OCI-LY1 (cell line): ENCODE results near the gene ROBO1.

Experiments used
- H2AFZ ChIP-seq: fragments of 200-600 bp; sonication (generic), shearing (Covaris generic); 2 replicates; pipeline ENCODE4 v1.6.0; 2014; ENCODE audit warnings: antibody characterized with exemption, mild to moderate bottlenecking, low read length
- H3F3A ChIP-seq: fragments of 200-600 bp; sonication (generic), shearing (Covaris generic); 2 replicates; pipeline ENCODE4 v1.6.0; 2014; ENCODE audit warnings: mild to moderate bottlenecking, antibody characterized with exemption, low read length, moderate library complexity; ENCODE audit not compliant: insufficient read depth
- H3K27ac ChIP-seq: fragments of 200-600 bp; sonication (generic); 2 replicates; pipeline ENCODE4 v1.5.1; 2014; ENCODE audit warnings: low read length, mixed run types, mild to moderate bottlenecking, low read depth; ENCODE audit not compliant: poor library complexity, severe bottlenecking
- H3K27me3 ChIP-seq: fragments of 200-600 bp; sonication (generic); 2 replicates; pipeline ENCODE4 v1.6.0; 2014; ENCODE audit warnings: antibody characterized with exemption, mild to moderate bottlenecking, low read length, moderate library complexity; ENCODE audit not compliant: insufficient read depth
- H3K36me3 ChIP-seq: fragments of 200-600 bp; sonication (generic); 2 replicates; pipeline ENCODE4 v1.6.1; 2014; ENCODE audit warnings: mild to moderate bottlenecking, antibody characterized with exemption, low read length, moderate library complexity, mixed read lengths; ENCODE audit not compliant: insufficient read depth
- H3K4me1 ChIP-seq: fragments of 200-600 bp; sonication (generic); 2 replicates; pipeline ENCODE4 v1.5.1; 2014; ENCODE audit warnings: mild to moderate bottlenecking, low read length, moderate library complexity; ENCODE audit not compliant: insufficient read depth, severe bottlenecking
- H3K4me2 ChIP-seq: fragments of 200-600 bp; sonication (generic), shearing (Covaris generic); 2 replicates; pipeline ENCODE4 v1.6.1; 2014; ENCODE audit warnings: low read length
- H3K4me3 ChIP-seq: fragments of 200-600 bp; sonication (generic); 2 replicates; pipeline ENCODE4 v1.5.1; 2014; ENCODE audit warnings: low read length, low read depth, mild to moderate bottlenecking, mixed read lengths; ENCODE audit not compliant: poor library complexity, severe bottlenecking
- H3K79me2 ChIP-seq: fragments of 200-600 bp; shearing (Covaris generic); 2 replicates; pipeline ENCODE4 v1.6.1; 2016; ENCODE audit warnings: mixed run types, low read length, mixed read lengths; ENCODE audit not compliant: insufficient read depth
- H3K9ac ChIP-seq: fragments of 200-600 bp; sonication (generic), shearing (Covaris generic); 2 replicates; pipeline ENCODE4 v1.6.1; 2014; ENCODE audit warnings: mild to moderate bottlenecking, low read length, mixed read lengths
- H3K9me2 ChIP-seq: fragments of 200-600 bp; sonication (generic), shearing (Covaris generic); 2 replicates; pipeline ENCODE4 v1.6.1; 2014; ENCODE audit warnings: low read depth, mild to moderate bottlenecking, low read length, mixed read lengths
- H3K9me3 ChIP-seq: fragments of 200-600 bp; shearing (Covaris generic); 2 replicates; pipeline ENCODE4 v1.6.1; 2014; ENCODE audit warnings: low read length, mixed read lengths
- H4K20me1 ChIP-seq: fragments of 200-600 bp; sonication (generic), shearing (Covaris generic); 2 replicates; pipeline ENCODE4 v1.6.0; 2016; ENCODE audit warnings: mild to moderate bottlenecking, low read length; ENCODE audit not compliant: insufficient read depth
- EZH2 ChIP-seq: fragments of 200-600 bp; sonication (generic), shearing (Covaris generic); IDR thresholded peaks from 2 replicates; pipeline ENCODE4 v1.8.0; 2017; ENCODE audit warnings: borderline replicate concordance, mixed run types, mild to moderate bottlenecking, antibody characterized with exemption, low read length, moderate library complexity, mixed read lengths
- TF ChIP-seq, protein P1 (sequence below): fragments of 200-600 bp; sonication (generic), shearing (Covaris generic); IDR thresholded peaks from 2 replicates; pipeline ENCODE4 v1.5.1; 2017; ENCODE audit warnings: mild to moderate bottlenecking, antibody characterized with exemption, low read length, moderate library complexity, mixed read lengths

Gene ROBO1

DNA sequence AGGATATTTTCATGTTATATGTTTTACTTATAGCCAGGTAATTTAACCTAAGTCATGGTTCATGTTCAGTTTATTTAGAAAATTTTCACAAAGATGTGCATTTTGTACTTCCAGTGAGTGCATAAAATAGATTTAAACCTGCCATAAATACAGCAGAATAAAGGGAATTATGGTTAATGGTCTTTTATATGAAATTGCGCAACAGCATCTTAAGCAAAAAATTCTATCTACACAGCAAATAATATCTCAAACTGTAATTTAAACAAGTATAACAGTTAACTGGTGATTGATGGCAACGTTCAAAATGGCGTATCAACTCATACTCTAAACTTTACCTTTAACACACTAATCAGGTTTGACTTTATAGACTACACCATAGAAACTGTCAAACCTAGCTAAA lies 97.6 kb downstream of the ROBO1 start:
- Histone ChIP-seq H3K36me3 (no peaks in the 10 kb centered on the region), H4K20me1 (no peaks in the 10 kb centered on the region), H3K79me2 (no peaks in the 10 kb centered on the region), H3K4me1 (no peaks in the 10 kb centered on the region), H2AFZ (no peak overlapping the region), H3F3A (no peaks in the 10 kb centered on the region), H3K27me3 (no peaks in the 10 kb centered on the region), H3K4me2 (no peak overlapping the region), H3K9me2 (no peaks in the 10 kb centered on the region), H3K9ac (no peak overlapping the region), H3K27ac (no peak overlapping the region), H3K4me3 (no peak overlapping the region), H3K9me3 (no peaks in the 10 kb centered on the region)
- TF ChIP-seq EZH2 = no peak
- TF ChIP-seq, protein P1, sequence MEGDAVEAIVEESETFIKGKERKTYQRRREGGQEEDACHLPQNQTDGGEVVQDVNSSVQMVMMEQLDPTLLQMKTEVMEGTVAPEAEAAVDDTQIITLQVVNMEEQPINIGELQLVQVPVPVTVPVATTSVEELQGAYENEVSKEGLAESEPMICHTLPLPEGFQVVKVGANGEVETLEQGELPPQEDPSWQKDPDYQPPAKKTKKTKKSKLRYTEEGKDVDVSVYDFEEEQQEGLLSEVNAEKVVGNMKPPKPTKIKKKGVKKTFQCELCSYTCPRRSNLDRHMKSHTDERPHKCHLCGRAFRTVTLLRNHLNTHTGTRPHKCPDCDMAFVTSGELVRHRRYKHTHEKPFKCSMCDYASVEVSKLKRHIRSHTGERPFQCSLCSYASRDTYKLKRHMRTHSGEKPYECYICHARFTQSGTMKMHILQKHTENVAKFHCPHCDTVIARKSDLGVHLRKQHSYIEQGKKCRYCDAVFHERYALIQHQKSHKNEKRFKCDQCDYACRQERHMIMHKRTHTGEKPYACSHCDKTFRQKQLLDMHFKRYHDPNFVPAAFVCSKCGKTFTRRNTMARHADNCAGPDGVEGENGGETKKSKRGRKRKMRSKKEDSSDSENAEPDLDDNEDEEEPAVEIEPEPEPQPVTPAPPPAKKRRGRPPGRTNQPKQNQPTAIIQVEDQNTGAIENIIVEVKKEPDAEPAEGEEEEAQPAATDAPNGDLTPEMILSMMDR = no peak

DNA sequence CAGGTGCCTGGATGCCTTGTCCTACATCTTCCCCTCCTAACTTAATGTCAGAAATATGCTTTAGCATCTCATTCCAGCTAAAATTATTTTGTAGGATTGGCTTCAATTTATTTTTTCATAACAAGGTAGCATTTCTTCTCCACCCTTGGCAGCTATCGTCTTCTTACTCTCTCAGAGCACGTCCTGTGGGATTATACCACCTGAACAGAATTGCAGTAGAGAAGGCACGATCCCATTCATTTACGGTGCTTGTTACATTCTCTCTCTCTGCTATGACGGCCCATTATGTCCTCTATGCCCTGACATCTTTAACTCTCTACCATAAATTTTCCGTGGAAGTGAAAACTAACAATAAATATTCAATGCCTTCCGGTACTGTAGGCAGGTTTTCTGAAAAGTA lies 103.3 kb downstream of the ROBO1 start:
- Histone ChIP-seq H3K9me3 (no peaks in the 10 kb centered on the region), H3F3A (no peaks in the 10 kb centered on the region), H3K9me2 (no peaks in the 10 kb centered on the region), H3K27me3 (no peaks in the 10 kb centered on the region), H2AFZ (no peak overlapping the region), H3K36me3 (no peaks in the 10 kb centered on the region), H3K4me1 (no peaks in the 10 kb centered on the region), H4K20me1 (no peaks in the 10 kb centered on the region), H3K27ac (no peak overlapping the region), H3K79me2 (no peaks in the 10 kb centered on the region), H3K4me2 (no peak overlapping the region), H3K9ac (no peak overlapping the region), H3K4me3 (no peak overlapping the region)
- no peak for TF ChIP-seq EZH2
- TF ChIP-seq, protein P1 = no peak

DNA sequence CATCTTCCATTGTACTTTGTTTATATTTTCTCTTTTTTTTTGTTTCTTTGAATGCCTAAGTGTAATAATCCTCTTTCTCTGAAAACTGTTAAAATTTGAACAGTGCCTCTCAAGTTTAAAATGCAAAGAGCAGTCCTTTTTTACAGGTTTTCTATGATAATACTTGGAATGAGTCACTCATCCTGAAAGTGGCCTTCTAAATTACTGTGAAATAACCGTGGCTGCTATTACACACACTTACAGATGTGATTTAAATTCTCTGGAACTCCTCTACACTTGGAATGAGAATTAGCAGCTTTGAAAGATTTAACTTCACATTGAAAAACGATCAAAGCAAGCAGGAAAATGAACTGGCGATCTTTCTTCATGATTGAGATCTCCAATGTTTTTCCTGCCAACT lies 105.9 kb downstream of the ROBO1 start:
- Histone ChIP-seq H3K79me2 (no peaks in the 10 kb centered on the region), H3K27me3 (no peaks in the 10 kb centered on the region), H3K9me2 (no peaks in the 10 kb centered on the region), H3K4me2 (no peak overlapping the region), H2AFZ (no peak overlapping the region), H3F3A (no peaks in the 10 kb centered on the region), H3K4me1 (no peaks in the 10 kb centered on the region), H3K4me3 (no peak overlapping the region), H3K36me3 (no peaks in the 10 kb centered on the region), H3K27ac (no peak overlapping the region), H3K9me3 (no peaks in the 10 kb centered on the region), H4K20me1 (no peaks in the 10 kb centered on the region), H3K9ac (no peak overlapping the region)
- no peak for TF ChIP-seq EZH2
- TF ChIP-seq, protein P1 = no peak
